T-helper 1 cell (primary cell): Measurements from ENCODE around the gene CDCP2.
A peak's percentile ranks its signal among the peaks of the same experiment; 100 is the strongest.

Source experiments
- DNase-seq, 5 donors: peaks; one replicate each; pipeline ENCODE4 v3.0.0-alpha.2; 2012 to 2020

The CDCP2 gene

DNA sequence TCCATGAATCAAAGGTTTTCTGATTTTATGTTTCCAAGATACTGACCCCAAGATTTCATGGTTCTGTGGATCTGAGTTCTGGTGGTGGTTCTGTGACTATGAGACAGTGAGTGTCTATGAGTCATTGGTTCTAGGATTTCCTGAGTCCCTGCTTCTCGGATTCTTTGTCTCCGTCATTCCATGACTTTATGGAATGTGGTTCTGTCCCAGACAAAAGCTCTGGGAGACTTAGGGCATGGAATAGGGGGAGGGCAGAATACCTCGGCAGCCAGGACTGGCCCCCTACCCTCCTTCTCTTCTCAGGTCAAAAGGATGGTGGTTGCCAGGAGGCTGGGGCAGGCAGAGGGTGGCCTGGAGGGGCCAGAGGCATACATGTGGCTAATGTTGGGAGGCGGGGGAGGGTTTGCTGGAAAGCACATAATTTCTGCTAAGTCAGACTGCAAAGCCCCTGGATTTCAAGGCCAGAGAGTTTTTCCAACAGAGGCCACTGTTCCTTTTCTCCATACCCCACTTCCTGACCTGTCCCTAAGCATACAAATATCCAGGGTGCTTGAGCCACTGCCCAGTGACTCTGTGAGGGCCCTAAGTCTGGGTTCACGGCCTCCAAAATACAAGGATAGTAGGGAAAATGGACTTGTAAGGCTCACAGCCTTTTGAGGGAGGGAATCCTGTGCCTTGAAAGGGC lies 17.2 kb downstream of the CDCP2 start:
- DNase-seq: no peak

DNA sequence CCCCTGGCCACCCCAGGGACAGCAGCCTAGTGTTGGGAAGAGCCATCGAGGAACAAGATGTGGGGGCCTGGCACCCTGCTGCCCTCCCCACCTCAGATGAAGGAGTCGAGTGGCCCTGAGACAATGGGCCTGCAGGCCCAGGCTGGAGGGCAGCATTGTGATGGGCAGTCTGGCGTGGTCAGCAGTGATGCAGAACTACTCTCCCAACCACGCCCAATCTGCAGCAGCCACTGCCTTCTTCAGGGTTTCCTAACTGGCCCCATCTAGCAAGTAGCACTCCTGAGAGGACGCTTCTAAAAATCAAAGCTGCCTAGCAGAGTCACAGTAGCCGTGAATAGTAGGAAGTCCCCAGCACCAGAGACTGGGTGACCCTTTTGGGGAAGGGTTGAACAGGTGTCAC lies 18.5 kb downstream of the CDCP2 start:
- no peak for DNase-seq

DNA sequence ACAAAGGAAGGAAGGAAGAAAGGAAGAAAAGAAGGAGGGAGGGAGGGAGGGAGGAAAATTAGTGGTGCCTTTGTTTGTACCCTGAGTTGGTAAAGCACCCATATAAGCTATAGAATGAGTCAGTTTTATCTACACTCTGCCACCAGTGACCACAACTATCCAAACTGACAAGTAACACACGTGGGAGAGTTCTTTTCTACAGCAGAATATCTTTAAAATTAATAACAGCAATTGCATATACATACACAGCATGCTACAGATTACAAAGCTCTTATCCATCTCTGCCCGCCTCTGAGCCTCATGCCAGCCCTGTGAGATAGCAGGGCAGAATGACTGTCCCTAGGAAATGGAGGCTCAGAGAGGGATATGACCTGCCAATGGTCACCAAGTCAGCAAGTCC lies 20.3 kb downstream of the CDCP2 start:
- DNase-seq: no peak

DNA sequence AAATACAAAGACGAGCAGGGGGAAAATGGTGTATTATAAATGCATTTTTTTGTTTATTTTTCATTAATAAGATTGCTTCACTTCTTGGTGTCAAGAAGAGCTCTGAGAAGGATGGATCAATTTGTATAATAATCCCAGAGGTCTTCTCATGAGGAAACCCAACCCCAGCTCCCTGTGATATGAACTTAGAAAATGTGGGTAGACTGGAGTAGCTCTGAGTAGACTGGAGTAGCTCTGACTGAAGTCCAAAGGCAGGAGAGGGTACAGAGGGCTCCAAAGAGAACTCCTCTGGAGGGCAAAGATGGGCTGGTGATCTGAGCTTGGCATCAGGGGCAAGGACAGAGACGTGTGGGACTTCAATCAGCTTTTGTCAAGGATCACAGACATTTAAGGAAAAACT lies 21.4 kb downstream of the CDCP2 start:
- no peak for DNase-seq

DNA sequence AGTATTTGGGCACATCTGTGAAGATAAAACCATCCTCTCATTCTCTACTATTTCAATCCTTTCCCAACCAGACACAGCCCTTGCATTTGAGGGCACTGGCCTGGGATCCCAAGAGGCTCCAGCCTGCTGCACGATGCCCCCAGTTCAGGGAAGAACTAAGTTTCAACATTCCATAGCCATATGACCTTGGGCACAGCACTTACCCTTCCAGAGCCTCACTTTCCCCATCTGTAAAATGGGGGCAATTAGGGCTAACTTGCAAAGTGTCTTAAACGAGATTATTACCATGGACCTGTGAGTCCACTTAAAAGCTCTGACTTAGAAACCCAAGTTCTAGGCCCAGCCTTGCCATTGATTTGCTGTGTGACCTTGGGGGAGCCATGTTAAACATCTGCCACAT lies 22.9 kb downstream of the CDCP2 start:
- no peak for DNase-seq

DNA sequence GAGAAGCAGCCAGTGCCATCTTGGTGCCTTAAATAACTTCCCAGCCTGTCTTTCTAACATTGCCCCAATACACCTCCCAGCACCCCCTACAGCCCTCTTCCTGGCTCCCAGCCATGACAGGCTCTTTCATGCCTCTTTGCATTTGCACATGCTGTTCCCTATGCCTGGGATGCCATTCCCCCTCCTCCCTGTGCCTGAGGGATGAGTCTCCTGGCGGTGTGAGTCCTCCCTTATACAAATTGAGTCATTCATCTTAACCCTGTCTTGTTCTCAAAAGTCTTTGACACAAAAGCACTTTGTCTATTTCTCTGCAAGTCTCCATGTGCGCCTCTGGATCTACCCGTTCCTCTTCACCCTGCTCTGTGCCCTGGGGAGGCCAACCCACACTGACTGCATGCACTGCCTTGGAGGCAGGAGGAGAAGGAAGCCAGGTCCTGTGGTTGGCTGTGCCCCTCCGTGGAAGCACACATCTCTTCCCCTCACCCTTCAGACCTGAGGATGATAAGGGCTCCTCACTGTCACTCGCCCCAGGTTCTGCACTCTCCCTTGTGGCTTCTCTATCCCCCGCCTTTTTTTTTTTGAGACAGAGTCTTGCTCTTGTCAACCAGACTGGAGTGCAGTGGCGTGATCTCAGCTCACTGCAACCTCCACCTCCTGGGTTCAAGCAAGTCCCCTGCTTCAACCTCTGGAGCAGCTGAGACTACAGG lies 25.1 kb downstream of the CDCP2 start:
- no peak for DNase-seq

DNA sequence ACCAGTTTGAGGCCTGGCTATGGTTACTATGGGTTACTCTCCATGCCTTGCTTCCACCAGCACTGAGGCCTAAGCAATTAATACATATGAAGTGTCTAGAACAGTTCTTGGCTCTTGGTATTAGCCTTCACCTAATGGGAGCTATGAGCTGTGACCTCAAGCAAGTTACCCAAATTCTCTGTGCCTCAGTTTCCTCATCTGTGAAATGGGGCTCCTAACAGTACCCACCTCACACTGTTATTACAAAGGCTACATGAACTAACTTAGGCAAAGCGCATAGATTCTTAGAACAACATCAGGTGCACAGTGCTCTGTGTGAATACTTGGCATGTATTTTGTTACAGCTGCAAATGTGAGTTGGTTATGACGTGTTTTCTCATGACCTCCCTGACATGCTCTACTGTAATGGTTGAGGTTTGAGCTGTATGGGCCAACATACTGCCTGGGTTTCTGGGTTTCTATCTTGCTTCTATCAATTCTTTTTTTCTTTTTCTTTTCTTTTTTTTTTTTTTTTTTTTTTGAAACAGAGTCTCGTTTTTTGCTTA lies 26.5 kb downstream of the CDCP2 start:
- DNase-seq: no peak

DNA sequence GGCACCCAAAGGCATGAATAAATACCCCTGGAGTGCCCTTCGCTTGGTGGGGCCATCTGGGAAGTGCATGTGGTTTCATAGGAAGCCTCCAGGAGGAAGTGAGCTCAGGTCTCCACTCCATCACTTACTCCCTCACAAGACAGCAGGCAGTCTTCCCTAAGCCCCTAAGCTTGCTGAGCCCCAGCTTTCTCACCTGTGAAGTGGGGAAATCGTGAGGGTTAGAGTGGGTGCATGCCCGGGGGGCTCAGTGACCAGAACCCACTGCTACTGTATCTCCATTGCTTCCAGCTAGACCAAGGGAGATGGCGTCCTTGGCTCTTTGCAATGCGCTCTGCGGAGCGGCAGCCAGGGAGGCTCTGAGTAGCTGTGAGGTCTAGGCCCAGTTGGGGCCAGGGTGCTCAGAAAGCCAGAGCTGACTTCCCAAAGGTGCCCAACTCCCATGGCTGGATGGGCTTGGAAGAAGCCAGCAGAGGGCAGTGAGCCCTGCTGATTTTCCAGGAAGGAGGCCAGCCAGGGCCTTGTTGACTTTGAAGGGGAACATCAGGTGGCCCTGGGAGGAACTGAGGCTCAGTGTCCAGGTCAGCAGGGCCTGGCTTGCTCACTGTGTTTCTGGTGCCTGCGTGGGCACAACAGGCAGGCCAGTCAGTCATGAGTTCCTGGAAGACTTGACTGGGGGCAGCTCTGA lies 27.3 kb downstream of the CDCP2 start:
- DNase-seq: no peak

DNA sequence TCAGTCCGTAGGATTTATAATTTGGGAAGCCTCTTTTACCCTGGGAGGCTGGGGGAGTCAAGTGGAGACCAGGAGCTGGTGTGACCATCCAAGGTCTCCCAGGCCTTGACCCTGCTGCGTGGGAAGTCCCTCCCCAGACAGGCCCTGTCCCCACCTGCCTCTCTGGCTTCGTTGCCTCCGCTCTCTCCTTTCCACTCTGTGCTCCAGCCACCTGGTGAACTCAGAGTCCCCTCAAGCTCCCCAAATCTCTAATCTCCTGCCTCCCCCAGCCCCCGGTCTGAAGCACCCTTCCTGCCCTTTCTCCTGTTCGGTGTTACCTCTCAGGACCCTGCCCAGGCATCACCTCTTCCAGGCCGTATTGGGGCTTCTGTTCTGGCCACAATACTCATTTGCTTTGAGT lies 27.9 kb downstream of the CDCP2 start:
- no peak for DNase-seq

DNA sequence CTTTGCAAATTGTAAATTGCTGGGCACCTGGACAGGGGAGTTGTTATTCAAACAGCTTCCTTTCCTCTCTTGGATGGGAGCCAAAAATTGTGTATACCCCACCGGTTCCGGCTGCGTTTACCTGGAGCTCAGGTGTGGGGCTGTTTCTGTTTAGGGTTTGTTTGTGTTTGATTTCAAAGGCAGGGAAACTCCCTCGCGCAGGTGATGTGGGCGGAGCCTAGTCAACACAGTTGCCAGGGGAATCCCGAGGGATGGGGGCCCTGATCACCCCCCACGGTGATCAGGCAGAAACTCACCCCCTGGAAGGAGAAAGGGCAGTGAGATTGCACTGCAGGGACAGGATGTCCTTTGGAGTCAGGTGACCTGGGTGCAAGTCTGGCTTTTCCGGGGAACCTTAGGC lies 28.3 kb downstream of the CDCP2 start:
- DNase-seq: no peak

DNA sequence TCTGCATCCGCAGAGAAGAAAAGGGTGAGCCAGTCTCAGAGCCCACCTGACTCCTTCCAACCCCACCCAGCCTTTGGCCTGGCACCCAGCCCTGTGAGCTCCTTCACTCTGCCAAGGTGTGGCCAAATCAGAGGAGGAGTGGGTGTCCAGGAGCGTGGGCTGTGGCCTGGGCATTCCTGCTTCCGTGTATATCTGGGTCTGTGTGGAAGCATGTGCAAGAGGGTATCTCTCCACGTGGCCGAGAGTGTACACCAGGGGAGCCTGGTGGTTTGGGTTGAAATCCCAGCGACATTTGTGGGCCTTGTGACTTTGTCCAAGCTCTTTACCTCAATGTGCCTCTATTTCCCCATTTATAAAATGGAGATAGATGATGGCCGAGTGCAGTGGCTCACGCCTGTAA lies 29.8 kb downstream of the CDCP2 start:
- no peak for DNase-seq

DNA sequence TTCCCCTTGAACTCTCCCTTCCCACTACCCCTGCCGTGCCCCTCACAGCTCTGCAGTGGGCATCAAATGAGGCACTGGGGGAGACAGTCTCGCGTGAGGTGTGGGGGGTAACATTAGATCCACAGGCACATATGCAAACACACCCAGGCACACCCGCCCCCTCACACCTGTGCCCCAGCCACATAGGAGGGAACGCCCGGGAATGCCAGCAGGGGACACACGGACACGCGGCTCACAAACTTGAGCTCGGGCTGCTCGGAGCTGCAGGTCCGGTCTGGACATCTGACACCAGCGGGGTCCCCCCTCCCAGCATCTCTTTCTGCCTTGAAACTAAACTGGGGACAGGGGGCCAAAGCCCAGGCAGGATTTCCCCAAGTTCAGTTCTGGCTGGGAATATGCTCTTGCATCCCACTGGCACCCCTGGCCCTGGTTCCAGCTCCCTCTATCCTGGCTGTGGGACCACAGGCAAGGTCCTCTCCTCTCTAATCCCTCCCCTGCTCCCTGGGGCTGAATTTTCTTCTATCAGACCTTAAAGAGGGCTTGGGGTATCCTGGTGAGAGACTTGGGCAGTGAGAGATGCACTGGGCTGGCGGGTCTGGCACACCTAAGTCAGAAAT lies 30.6 kb downstream of the CDCP2 start:
- no peak for DNase-seq

DNA sequence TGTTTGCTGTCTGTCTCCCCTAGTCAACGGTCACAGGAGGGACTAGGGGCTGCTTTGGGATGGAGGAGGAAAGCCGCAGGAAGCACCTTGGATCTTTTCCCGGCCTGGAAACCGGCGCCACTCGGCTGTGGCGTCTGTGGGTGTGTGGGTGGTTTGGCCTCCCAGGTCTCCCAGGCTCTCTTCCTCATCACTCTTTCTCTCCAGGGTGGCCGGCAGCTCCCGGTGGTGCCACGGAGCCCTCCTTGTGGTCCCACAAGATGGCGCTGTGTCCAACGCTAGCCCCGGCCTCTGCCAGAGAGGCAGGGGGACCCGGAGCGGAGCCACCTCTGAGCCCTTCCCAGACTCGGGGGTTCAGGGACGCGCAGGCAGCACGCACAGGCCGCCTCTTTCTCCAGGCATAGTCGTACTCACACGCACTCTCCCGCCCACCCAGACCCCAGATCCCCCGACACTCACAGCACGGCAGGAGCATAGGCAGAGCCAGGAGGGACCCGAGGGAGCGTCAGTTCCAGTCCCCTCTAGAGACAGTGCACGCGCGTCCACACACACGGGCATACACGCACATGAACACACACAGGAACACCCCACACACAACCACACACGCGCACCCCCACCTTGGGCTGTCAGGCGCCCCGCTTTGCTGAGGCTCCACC lies 31.2 kb downstream of the CDCP2 start:
- peak in 4 of 5 donors; percentile 42 to 57 (median 48) for DNase-seq

DNA sequence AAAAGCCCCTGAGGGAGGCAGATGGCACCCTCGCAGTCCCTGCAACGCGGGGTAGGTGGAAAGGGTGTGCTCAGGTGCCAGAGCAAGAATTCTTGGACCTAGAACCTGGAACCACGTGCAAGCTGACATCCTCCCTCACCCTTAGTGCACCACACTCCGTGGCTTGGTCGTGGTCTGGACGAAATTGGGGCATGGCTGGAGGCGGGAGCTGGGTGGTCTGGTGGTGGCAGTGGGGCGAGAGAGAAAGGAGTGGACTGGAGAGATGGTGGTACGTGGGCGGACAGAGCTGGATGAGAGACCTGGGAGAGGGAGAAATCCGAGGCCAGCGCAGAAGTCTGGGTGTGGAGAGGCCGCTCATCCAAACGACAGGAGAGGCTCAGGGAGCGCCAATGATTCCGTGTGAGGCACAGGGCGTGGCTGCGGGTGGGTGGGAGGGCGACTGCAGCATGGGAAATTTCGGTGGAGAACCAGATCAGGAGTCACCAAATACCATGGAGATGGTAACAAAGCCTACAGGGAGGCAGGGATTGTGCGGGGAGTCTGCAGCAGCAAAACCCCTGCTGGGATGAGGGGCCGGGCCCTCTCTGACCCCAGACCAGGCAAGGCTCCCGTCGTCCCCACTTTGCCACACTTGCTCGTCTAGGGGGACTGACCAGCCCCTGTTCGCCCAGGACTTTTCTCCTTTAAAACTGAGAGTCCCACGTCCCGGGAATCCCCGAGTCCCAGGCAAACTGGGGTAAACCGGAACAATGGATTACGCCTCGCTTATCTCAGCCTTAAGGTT lies 31.9 kb downstream of the CDCP2 start:
- no peak for DNase-seq

DNA sequence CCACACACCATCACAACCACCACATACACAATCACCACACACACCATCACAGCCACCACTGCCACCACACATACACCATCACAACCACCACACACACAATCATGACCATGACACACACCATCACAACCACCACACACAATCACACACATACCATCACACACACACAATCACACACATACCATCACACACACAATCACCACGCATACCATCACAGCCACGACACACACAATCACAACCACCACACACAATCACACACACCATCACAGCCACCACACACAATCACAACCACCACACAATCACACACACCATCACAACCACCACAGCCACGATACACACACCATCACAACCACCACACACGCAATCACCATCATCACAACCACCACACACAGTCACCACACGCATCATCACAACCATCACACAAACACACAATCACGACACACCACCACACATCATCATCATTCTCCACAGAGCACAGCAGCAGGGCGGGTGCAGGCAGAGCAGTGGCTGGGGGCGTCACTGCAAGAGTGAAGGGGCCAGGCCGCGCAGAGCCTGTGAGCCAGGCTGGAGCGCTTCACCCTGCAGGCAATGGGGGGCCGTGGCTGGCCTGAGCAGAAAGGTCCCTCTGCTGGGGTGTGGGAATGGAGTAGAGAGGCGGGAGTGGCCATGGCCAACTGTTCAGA lies 32.6 kb downstream of the CDCP2 start:
- no peak for DNase-seq

DNA sequence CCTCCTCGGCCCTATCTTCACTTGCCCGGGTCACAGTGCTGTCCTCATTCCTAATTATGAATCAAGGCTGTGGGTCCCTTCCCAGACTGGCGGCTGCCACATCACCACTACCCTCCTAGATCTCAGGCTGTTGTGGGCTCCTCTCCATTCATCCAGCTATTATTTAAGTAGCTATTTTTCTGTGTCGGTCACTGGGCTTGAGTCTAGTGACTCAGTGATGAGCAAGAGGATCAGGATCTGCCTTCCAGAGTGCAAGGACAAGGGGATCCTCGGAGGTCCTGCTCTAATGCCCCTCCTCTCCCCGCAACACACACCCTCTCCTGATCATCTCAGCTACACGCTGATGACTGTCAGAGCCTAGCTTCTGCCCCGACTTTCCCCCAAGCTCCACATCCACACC lies 34.1 kb downstream of the CDCP2 start:
- no peak for DNase-seq

DNA sequence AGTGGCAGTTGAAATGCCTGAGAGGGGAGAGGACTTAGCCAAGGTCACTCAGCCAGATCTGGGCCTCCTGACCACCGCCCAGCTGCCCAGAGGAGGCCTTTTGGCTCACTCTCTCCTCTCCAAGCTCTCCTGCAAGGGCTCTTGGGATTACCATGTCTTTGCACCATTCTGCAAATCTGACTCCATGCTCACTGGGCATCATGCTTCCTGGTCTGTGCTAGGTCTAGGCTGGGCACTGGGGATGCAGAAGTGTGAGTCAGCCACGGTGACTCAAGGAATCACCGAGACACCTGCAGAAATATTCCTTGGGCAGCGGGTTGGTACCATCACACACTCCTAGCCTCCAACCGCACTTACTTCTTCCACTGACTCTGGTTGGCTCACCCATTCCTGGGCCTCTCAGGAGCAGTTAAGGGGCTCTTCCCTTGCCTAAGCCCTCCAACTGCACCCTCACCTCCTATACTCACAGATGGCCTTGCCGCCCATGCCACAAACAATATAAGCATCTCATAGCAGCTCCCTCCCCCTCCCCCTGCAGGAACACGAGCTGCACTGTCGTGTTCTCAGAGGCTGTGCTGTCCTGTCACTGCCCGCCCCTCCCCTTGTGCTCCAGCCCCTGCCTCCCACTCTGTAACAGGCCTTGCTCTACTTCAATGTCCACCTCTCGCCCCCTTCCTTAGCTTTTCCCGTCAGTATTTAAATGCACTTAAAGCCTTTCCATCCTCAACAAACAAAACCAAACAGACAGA lies 34.8 kb downstream of the CDCP2 start:
- DNase-seq: no peak

DNA sequence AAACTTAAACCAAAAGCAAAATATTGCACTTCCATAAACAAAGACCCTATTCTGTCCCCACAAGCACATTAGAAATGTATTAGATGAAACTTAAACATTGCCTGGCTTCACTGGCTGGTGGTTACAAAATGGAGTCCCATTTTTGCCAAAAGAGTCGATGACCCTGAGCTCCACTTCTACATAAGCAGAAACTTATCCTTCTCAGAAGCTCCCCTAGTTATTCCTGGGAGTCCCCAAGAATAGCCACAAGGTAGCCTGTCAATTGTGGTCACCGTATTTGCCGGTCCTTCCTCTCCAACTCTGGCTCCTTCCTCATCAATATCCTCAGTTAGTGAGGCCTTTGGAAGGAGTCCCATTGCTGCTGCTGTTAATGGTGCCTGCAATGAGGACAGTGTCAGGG lies 37.3 kb downstream of the CDCP2 start:
- no peak for DNase-seq

DNA sequence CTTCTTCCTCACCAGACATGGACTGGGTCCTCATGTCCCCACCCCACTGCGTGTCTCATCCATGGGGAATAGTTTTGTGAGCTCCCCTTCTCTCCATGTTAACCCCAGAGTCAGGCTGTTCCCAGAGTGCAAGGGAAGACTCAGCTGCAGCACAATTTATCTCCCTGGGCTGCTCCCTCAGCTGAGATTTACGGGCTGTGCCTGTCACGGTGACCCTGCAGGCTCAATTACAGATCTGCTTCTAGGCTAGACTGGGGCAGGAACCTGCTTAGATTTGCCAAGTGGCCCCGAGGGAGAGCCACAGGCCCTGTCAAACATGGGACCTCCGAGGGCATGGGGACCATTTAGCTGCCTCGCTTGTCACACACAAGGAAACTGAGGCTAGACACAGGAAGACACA lies 37.8 kb downstream of the CDCP2 start:
- no peak for DNase-seq

DNA sequence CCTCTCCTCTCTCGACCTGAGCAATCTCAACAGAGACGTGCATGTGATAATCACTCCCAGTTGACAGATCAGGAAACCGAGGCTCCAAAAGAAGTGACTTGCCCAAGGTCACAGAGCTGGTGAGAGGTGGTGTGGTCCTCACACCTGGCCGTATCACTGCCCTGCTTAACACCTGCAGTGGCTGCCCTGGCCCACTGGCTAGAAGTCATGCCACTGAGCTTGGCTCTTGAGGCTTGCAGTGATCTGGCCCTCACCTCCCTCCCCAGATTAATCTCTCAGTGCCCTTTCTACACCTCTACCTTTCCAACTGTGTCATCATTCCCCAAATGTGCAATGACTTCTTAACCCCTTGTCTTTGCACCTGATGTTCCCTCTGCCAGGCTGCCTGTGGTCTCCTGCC lies 38.8 kb downstream of the CDCP2 start:
- DNase-seq: no peak
